H9 (cell line): ENCODE results near the gene ZMYND12. TPM values are rescaled to one million over a fixed set of nuclear protein-coding genes. Genes with fewer than 3 reads are reported as not detected.

Experiments used
- DNase-seq: peaks from one replicate; pipeline ENCODE4 v3.0.0-alpha.2; 2017
- H2AFZ ChIP-seq: one replicate; pipeline ENCODE4 v1.6.1; 2013; ENCODE audit warnings: mild to moderate bottlenecking, low read length, control low read depth, moderate library complexity
- H2AK5ac ChIP-seq: 2 replicates; pipeline ENCODE4 v1.6.1; 2013; ENCODE audit warnings: low read length, control low read depth, mixed read lengths; ENCODE audit not compliant: insufficient read length
- H2BK120ac ChIP-seq: one replicate; pipeline ENCODE4 v1.6.1; 2013; ENCODE audit warnings: low read depth, mild to moderate bottlenecking, low read length, control low read depth, inconsistent platforms; ENCODE audit not compliant: poor library complexity, severe bottlenecking
- H2BK12ac ChIP-seq: 2 replicates; pipeline ENCODE4 v1.6.1; 2013; ENCODE audit warnings: low read length, control low read depth, mixed read lengths, low read depth; ENCODE audit not compliant: insufficient read length
- H2BK15ac ChIP-seq: 2 replicates; pipeline ENCODE4 v1.6.1; 2013; ENCODE audit warnings: low read depth, low read length, control low read depth
- H2BK20ac ChIP-seq: one replicate; pipeline ENCODE4 v1.6.1; 2013; ENCODE audit warnings: low read depth, mild to moderate bottlenecking, low read length, control low read depth, inconsistent platforms; ENCODE audit not compliant: poor library complexity, severe bottlenecking
- H2BK5ac ChIP-seq: 2 replicates; pipeline ENCODE4 v1.6.1; 2013; ENCODE audit warnings: low read length, control low read depth, mixed read lengths; ENCODE audit not compliant: insufficient read length
- H3K14ac ChIP-seq: 2 replicates; pipeline ENCODE4 v1.6.1; 2013; ENCODE audit warnings: low read length, control low read depth; ENCODE audit not compliant: insufficient read depth
- H3K18ac ChIP-seq: 2 replicates; pipeline ENCODE4 v1.6.1; 2013; ENCODE audit warnings: low read depth, mild to moderate bottlenecking, mixed read lengths, low read length, control low read depth; ENCODE audit not compliant: insufficient read length
- H3K23ac ChIP-seq: 2 replicates; pipeline ENCODE4 v1.6.1; 2013; ENCODE audit warnings: low read length, control low read depth, mixed read lengths, low read depth; ENCODE audit not compliant: insufficient read length
- H3K23me2 ChIP-seq: 2 replicates; pipeline ENCODE4 v1.6.1; 2013; ENCODE audit warnings: low read depth, mild to moderate bottlenecking, mixed read lengths, low read length, control low read depth; ENCODE audit not compliant: insufficient read length, poor library complexity, severe bottlenecking
- H3K27ac ChIP-seq: 2 replicates; pipeline ENCODE4 v1.5.1; 2013; ENCODE audit warnings: low read length, control low read depth, mixed read lengths, low read depth; ENCODE audit not compliant: insufficient read length
- H3K27me3 ChIP-seq: 2 replicates; pipeline ENCODE4 v1.6.1; 2013; ENCODE audit warnings: low read length, control low read depth, inconsistent platforms; ENCODE audit not compliant: insufficient read depth
- H3K4ac ChIP-seq: 2 replicates; pipeline ENCODE4 v1.6.1; 2013; ENCODE audit warnings: low read depth, mild to moderate bottlenecking, control low read depth, inconsistent platforms, low read length, moderate library complexity
- H3K4me1 ChIP-seq: 2 replicates; pipeline ENCODE4 v1.6.1; 2013; ENCODE audit warnings: low read length, control low read depth, inconsistent platforms; ENCODE audit not compliant: insufficient read depth
- H3K4me2 ChIP-seq: 2 replicates; pipeline ENCODE4 v1.6.1; 2013; ENCODE audit warnings: low read length, control low read depth, mixed read lengths; ENCODE audit not compliant: insufficient read length, insufficient read depth
- H3K56ac ChIP-seq: 2 replicates; pipeline ENCODE4 v1.6.1; 2013; ENCODE audit warnings: low read depth, mild to moderate bottlenecking, mixed read lengths, low read length, control low read depth; ENCODE audit not compliant: insufficient read length
- H3K79me1 ChIP-seq: 2 replicates; pipeline ENCODE4 v1.6.1; 2013; ENCODE audit warnings: low read depth, mild to moderate bottlenecking, moderate library complexity, low read length, control low read depth, inconsistent platforms; ENCODE audit not compliant: insufficient read depth, poor library complexity, severe bottlenecking
- H3K79me2 ChIP-seq: 2 replicates; pipeline ENCODE4 v1.6.1; 2013; ENCODE audit warnings: low read length, control low read depth, inconsistent platforms; ENCODE audit not compliant: insufficient read depth
- H3K9ac ChIP-seq: 2 replicates; pipeline ENCODE4 v1.6.1; 2013; ENCODE audit warnings: low read length, control low read depth, mixed read lengths; ENCODE audit not compliant: insufficient read length; ENCODE audit errors: extremely low read depth
- H3K9me3 ChIP-seq: one replicate; pipeline ENCODE4 v1.6.1; 2013; ENCODE audit warnings: low read depth, low read length, inconsistent platforms; ENCODE audit not compliant: control insufficient read depth
- H3T11ph ChIP-seq: one replicate; pipeline ENCODE4 v1.6.1; 2013; ENCODE audit warnings: mild to moderate bottlenecking, low read length, control low read depth, inconsistent platforms
- H4K20me1 ChIP-seq: one replicate; pipeline ENCODE4 v1.6.1; 2013; ENCODE audit not compliant: control insufficient read depth, insufficient read length, insufficient read depth
- H4K5ac ChIP-seq: 2 replicates; pipeline ENCODE4 v1.6.1; 2013; ENCODE audit warnings: low read depth, mild to moderate bottlenecking, mixed read lengths, low read length, control low read depth; ENCODE audit not compliant: insufficient read length
- H4K8ac ChIP-seq: replicated peaks from 2 replicates; pipeline ENCODE4 v1.6.1; 2013; ENCODE audit warnings: low read length, control low read depth, mixed read lengths, low read depth; ENCODE audit not compliant: insufficient read length
- H4K91ac ChIP-seq: 2 replicates; pipeline ENCODE4 v1.6.1; 2013; ENCODE audit warnings: low read depth, mild to moderate bottlenecking, moderate library complexity, mixed read lengths, low read length, control low read depth; ENCODE audit not compliant: insufficient read length
- H3K27ac Mint-ChIP-seq, 3 experiments: 2 replicates in 2 of 3; 3 replicates in 1 of 3; pipeline ENCODE4 v1.8.0; 2020 to 2021; ENCODE audit warnings: mixed read lengths in 3 of 3, mild to moderate bottlenecking in 1 of 3, moderate library complexity in 1 of 3
- H3K27me3 Mint-ChIP-seq: 2 replicates; pipeline ENCODE4 v1.8.0; 2021; ENCODE audit warnings: low read depth, mild to moderate bottlenecking, moderate library complexity, mixed read lengths
- H3K36me3 Mint-ChIP-seq, 3 experiments: 2 replicates in 2 of 3; 3 replicates in 1 of 3; pipeline ENCODE4 v1.8.0; 2020 to 2021; ENCODE audit warnings: low read depth in 3 of 3, mixed read lengths in 3 of 3; ENCODE audit not compliant: insufficient read depth in 1 of 3
- H3K4me1 Mint-ChIP-seq, 2 experiments: 2 replicates each; pipeline ENCODE4 v1.8.0; 2020; ENCODE audit warnings: mixed read lengths in 2 of 2
- H3K4me3 Mint-ChIP-seq, 2 experiments: 2 replicates in 1 of 2; 3 replicates in 1 of 2; pipeline ENCODE4 v1.8.0; 2020 to 2021; ENCODE audit warnings: mild to moderate bottlenecking in 2 of 2, mixed read lengths in 2 of 2, moderate library complexity in 1 of 2
- H3K9me3 Mint-ChIP-seq, 2 experiments: 2 replicates in 1 of 2; 3 replicates in 1 of 2; pipeline ENCODE4 v1.8.0; 2020; ENCODE audit warnings: mild to moderate bottlenecking in 2 of 2, mixed read lengths in 2 of 2, moderate library complexity in 1 of 2
- CTCF ChIP-seq: fragments of 200-600 bp; sonication (generic); conservative IDR thresholded peaks from 3 replicates; pipeline ENCODE4 v1.8.0; 2021; ENCODE audit warnings: antibody characterized with exemption, mild to moderate bottlenecking
- WGBS: extraction: QIAGEN DNeasy Blood & Tissue Kit; methylation state at CpG from one replicate; pipeline ENCODE4 v1.1.7; 2013; ENCODE audit warnings: missing lambda C conversion rate, low lambda C conversion rate, mixed read lengths; ENCODE audit not compliant: insufficient read length; ENCODE audit errors: extremely low coverage; 5-methylcytosine and 5-hydroxymethylcytosine counted together
- total RNA-seq: library from RNA; stranded (reverse); gene quantifications from 2 replicates; pipeline ENCODE4 v1.2.1, GENCODE V29; 2021

ZMYND12 gene
- total RNA-seq, 1 experiment from 2014 or later = 0.42 TPM

GRCh38 chr1:42482635-42483153 is 26.9 kb upstream of the ZMYND12 start:
- Histone ChIP-seq H3K56ac (no peak overlapping the region), H3K27me3 (no peaks in the 10 kb centered on the region), H4K8ac (no peak overlapping the region), H3K18ac (no peak overlapping the region), H2BK5ac (no peak overlapping the region), H4K5ac (no peak overlapping the region), H3K4ac (no peak overlapping the region), H3K27ac (no peak overlapping the region), H3K14ac (no peak overlapping the region), H2AK5ac (no peak overlapping the region), H4K20me1 (no peaks in the 10 kb centered on the region), H2BK12ac (no peak overlapping the region), H2AFZ (no peak overlapping the region), H3K23ac (no peak overlapping the region), H3K79me1 (no peaks in the 10 kb centered on the region), H2BK120ac (no peak overlapping the region), H3K4me2 (no peak overlapping the region), H3T11ph (no peak overlapping the region), H3K79me2 (no peaks in the 10 kb centered on the region), H3K4me1 (no peaks in the 10 kb centered on the region), H2BK20ac (no peak overlapping the region), H4K91ac (no peak overlapping the region), H3K9me3 (no peaks in the 10 kb centered on the region), H3K9ac (no peak overlapping the region), H3K23me2 (peaks cover 2% of the 10 kb centered on the region), H2BK15ac (no peak overlapping the region)
- no CpG with 5 or more reads among the region's 2 CpGs for WGBS
- Mint-ChIP-seq H3K9me3 (no peaks in the 10 kb centered on the region), H3K27ac (no peak overlapping the region), H3K4me1 (peaks cover 3 to 4% of the 10 kb centered on the region in 2 experiments), H3K27me3 (peaks cover 5% of the 10 kb centered on the region), H3K36me3 (no peaks in the 10 kb centered on the region), H3K4me3 (no peak overlapping the region)
- no peak for TF ChIP-seq CTCF
- no peak for DNase-seq
